Upper lobe of left lung (tissue), 6 donors: Measurements from ENCODE around the gene IL1RAPL2. TPM values are rescaled to one million over a fixed set of nuclear protein-coding genes. Genes with fewer than 3 reads are reported as not detected.

Experiments
- ATAC-seq, 2 donors: fragments of 200-7000 bp; cut with Tn5 transposase; one replicate each; pipeline ENCODE4 v1.9.1; 2022; ENCODE audit warnings: mild to moderate bottlenecking in 2 of 2, moderate library complexity in 2 of 2; ENCODE audit not compliant: low FRiP score in 2 of 2
- DNase-seq, 2 donors: peaks; one replicate each; pipeline ENCODE4 v3.0.0-alpha.2; 2019 to 2020
- H3K27ac ChIP-seq, 4 donors: fragments of 200-600 bp; sonication (generic); one replicate each; pipeline ENCODE4 v1.5.1; 2016 to 2019
- H3K27me3 ChIP-seq, 4 donors: fragments of 200-600 bp; sonication (generic); one replicate each; pipeline ENCODE4 v1.5.1; 2017 to 2019
- H3K36me3 ChIP-seq, 4 donors: fragments of 200-600 bp; sonication (generic); one replicate each; pipeline ENCODE4 v1.5.1; 2016 to 2019
- H3K4me1 ChIP-seq, 4 donors: fragments of 200-600 bp; sonication (generic); one replicate each; pipeline ENCODE4 v1.5.1; 2018 to 2019
- H3K4me3 ChIP-seq, 4 donors: fragments of 200-600 bp; sonication (generic); one replicate each; pipeline ENCODE4 v1.5.1; 2017 to 2019; ENCODE audit warnings: mild to moderate bottlenecking in 2 of 4, moderate library complexity in 1 of 4
- H3K9me3 ChIP-seq, 4 donors: fragments of 200-600 bp; sonication (generic); one replicate each; pipeline ENCODE4 v1.5.1; 2018 to 2019
- CTCF ChIP-seq, 6 experiments: fragments of 450-650 bp in 4 of 6; fragments of 200-600 bp in 2 of 6; sonication (generic) in 2 of 6; IDR thresholded peaks; one replicate each; pipeline ENCODE4 v1.5.1; 2016 to 2019; ENCODE audit warnings: antibody characterized with exemption in 6 of 6
- EP300 ChIP-seq, 4 donors: sonication (generic); formaldehyde crosslinking; IDR thresholded peaks; one replicate each; pipeline ENCODE4 v1.5.1; 2017; ENCODE audit warnings: antibody characterized with exemption in 4 of 4, control low read depth in 2 of 4
- POLR2A ChIP-seq, 4 donors: fragments of 450-650 bp; IDR thresholded peaks; one replicate each; pipeline ENCODE4 v1.5.1; 2016 to 2017; ENCODE audit warnings: antibody characterized with exemption in 4 of 4, mild to moderate bottlenecking in 2 of 4
- POLR2AphosphoS5 ChIP-seq, 2 donors: sonication (generic); formaldehyde crosslinking; IDR thresholded peaks; one replicate each; pipeline ENCODE4 v1.5.1; 2017; ENCODE audit warnings: antibody characterized with exemption in 2 of 2
- WGBS, 2 donors: methylation state at CpG; one replicate each; pipeline ENCODE4 v1.1.5; 2017 to 2018; 5-methylcytosine and 5-hydroxymethylcytosine counted together
- total RNA-seq, 6 donors: library from RNA; depleted of rRNA in 4 of 6; stranded (reverse); fragments of >200 nt in 4 of 6; gene quantifications; one replicate each; pipeline versions ENCODE4 v1.1.0 to v1.2.1, GENCODE V29; 2016 to 2021
- donor health status: DM: no; HTN: no; CAD: no; lungs with moderate emphysema.
- donor health status: DM: no; HTN: yes; CAD: no; lungs with severe emphysema.

The IL1RAPL2 gene
- total RNA-seq, 6 donors from 2014 or later = not detected

GRCh38 chrX:105241056-105241455 is 675.1 kb downstream of the IL1RAPL2 start:
- Histone ChIP-seq H3K36me3 (no peaks in the 10 kb centered on the region), H3K4me3 (no peak overlapping the region), H3K27ac (no peak overlapping the region), H3K4me1 (no peaks in the 10 kb centered on the region), H3K9me3 (no peaks in the 10 kb centered on the region), H3K27me3 (no peaks in the 10 kb centered on the region)
- DNase-seq = no peak
- WGBS, 2 donors = 74 to 76% methylated on average over 2 of the region's 2 CpGs
- no peak for ATAC-seq
- no peak for TF ChIP-seq EP300 (IDR thresholded peaks at IDR 0.05)
- no peak for TF ChIP-seq POLR2A (IDR thresholded peaks at IDR 0.05)
- no peak for TF ChIP-seq POLR2AphosphoS5 (IDR thresholded peaks at IDR 0.05)
- TF ChIP-seq CTCF (IDR thresholded peaks at IDR 0.05) = no peak

- no peak overlapping the region for H3K4me3 ChIP-seq
- DNase-seq (no peak), ATAC-seq (peak; percentile 35 to 61)
- H3K9me3 ChIP-seq = peaks cover 0 to 5% (median 0%) of the 10 kb centered on the region in 4 donors
- no peaks in the 10 kb centered on the region for H3K36me3 ChIP-seq
- H3K4me1 ChIP-seq = no peaks in the 10 kb centered on the region
- H3K27ac ChIP-seq = no peak overlapping the region
- no peaks in the 10 kb centered on the region for H3K27me3 ChIP-seq
- 65 to 80% methylated on average over 1 to 8 of the region's 8 CpGs for WGBS, 2 donors
- TF ChIP-seq POLR2A (IDR thresholded peaks at IDR 0.05) (no peak), CTCF (IDR thresholded peaks at IDR 0.05) (no peak), EP300 (IDR thresholded peaks at IDR 0.05) (no peak), POLR2AphosphoS5 (IDR thresholded peaks at IDR 0.05) (no peak)
These were observed 694.5 kb downstream of the IL1RAPL2 start for GRCh38 chrX:105260291-105261043.

GRCh38 chrX:105263171-105263570 is 697.2 kb downstream of the IL1RAPL2 start:
- DNase-seq (no peak), ATAC-seq (no peak)
- TF ChIP-seq POLR2A (IDR thresholded peaks at IDR 0.05) = no peak
- TF ChIP-seq EP300 (IDR thresholded peaks at IDR 0.05) = no peak
- no peak for TF ChIP-seq POLR2AphosphoS5 (IDR thresholded peaks at IDR 0.05)
- no peak for TF ChIP-seq CTCF (IDR thresholded peaks at IDR 0.05)
- WGBS, 2 donors = 81 to 93% methylated on average over 2 of the region's 2 CpGs
- peaks cover 0 to 5% (median 0%) of the 10 kb centered on the region in 4 donors for H3K9me3 ChIP-seq
- H3K4me3 ChIP-seq = no peak overlapping the region
- no peak overlapping the region for H3K27ac ChIP-seq
- no peaks in the 10 kb centered on the region for H3K36me3 ChIP-seq
- H3K27me3 ChIP-seq = no peaks in the 10 kb centered on the region
- H3K4me1 ChIP-seq = no peaks in the 10 kb centered on the region

- H3K27ac ChIP-seq = no peak overlapping the region
- ATAC-seq (no peak), DNase-seq (no peak)
- H3K27me3 ChIP-seq = no peaks in the 10 kb centered on the region
- H3K4me1 ChIP-seq = no peaks in the 10 kb centered on the region
- peaks cover 0 to 5% (median 0%) of the 10 kb centered on the region in 4 donors for H3K9me3 ChIP-seq
- TF ChIP-seq CTCF (IDR thresholded peaks at IDR 0.05) (no peak), POLR2AphosphoS5 (IDR thresholded peaks at IDR 0.05) (no peak), POLR2A (IDR thresholded peaks at IDR 0.05) (no peak), EP300 (IDR thresholded peaks at IDR 0.05) (no peak)
- H3K36me3 ChIP-seq = no peaks in the 10 kb centered on the region
- WGBS, 2 donors = 78% methylated on average over 1 of the region's 1 CpG; no CpG with 5 or more reads in 1 of the 2 donors
- H3K4me3 ChIP-seq = no peak overlapping the region
These were observed 697.8 kb downstream of the IL1RAPL2 start for GRCh38 chrX:105263801-105264200.

GRCh38 chrX:105265093-105265492 is 699.1 kb downstream of the IL1RAPL2 start:
- Histone ChIP-seq H3K27ac (no peak overlapping the region), H3K4me1 (no peaks in the 10 kb centered on the region), H3K9me3 (peaks cover 0 to 4% (median 0%) of the 10 kb centered on the region in 4 donors), H3K36me3 (no peaks in the 10 kb centered on the region), H3K27me3 (no peaks in the 10 kb centered on the region), H3K4me3 (no peak overlapping the region)
- ATAC-seq (no peak), DNase-seq (no peak)
- TF ChIP-seq POLR2AphosphoS5 (IDR thresholded peaks at IDR 0.05) (no peak), POLR2A (IDR thresholded peaks at IDR 0.05) (no peak), CTCF (IDR thresholded peaks at IDR 0.05) (no peak)
- 78 to 90% methylated on average over 3 of the region's 3 CpGs for WGBS, 2 donors
